Fibroblast of villous mesenchyme (primary cell): ENCODE measurements around the gene LHFPL2. TPM values are rescaled to one million over a fixed set of nuclear protein-coding genes. Genes with fewer than 3 reads are reported as not detected.

Experiments used
- DNase-seq: peaks from one replicate; pipeline ENCODE4 v3.0.0-alpha.2; 2010; ENCODE audit warnings: low read depth
- H3K4me3 ChIP-seq: 2 replicates; pipeline ENCODE4 v1.5.1; 2011; ENCODE audit warnings: low read depth, mild to moderate bottlenecking, low read length
- CTCF ChIP-seq: IDR thresholded peaks from 2 replicates; pipeline ENCODE4 v1.5.1; 2012; ENCODE audit warnings: low read depth, mild to moderate bottlenecking, low read length; ENCODE audit not compliant: insufficient read depth
- total RNA-seq: library from RNA; depleted of rRNA; stranded (reverse); fragments of >200 nt; gene quantifications from 2 replicates; pipeline ENCODE4 v1.2.3, GENCODE V29; 2012

Gene LHFPL2
- total RNA-seq, 1 donor, result 35.0 TPM

GRCh38 chr5:78514427-78515330 lies 133.9 kb downstream of the LHFPL2 start:
- no peak for TF ChIP-seq CTCF
- DNase-seq, result no peak
- H3K4me3 ChIP-seq, result no peak overlapping the region

- H3K4me3 ChIP-seq, result no peak overlapping the region
- DNase-seq, result no peak
- TF ChIP-seq CTCF, result no peak
Observed at GRCh38 chr5:78513441-78513840, 135.1 kb downstream of the LHFPL2 start.

GRCh38 chr5:78512435-78512834 lies 136.1 kb downstream of the LHFPL2 start:
- no peak for TF ChIP-seq CTCF

GRCh38 chr5:78511121-78511906 lies 137.3 kb downstream of the LHFPL2 start:
- DNase-seq, result no peak
- H3K4me3 ChIP-seq, result no peak overlapping the region
- no peak for TF ChIP-seq CTCF

More at GRCh38 chr5:78512435-78512834, 136.1 kb downstream of the LHFPL2 start:
- no peak for DNase-seq
- H3K4me3 ChIP-seq, result no peak overlapping the region

GRCh38 chr5:78509884-78510769 lies 138.4 kb downstream of the LHFPL2 start:
- TF ChIP-seq CTCF, result peak; percentile 28
- peak overlapping the region; percentile 36 for H3K4me3 ChIP-seq
- no peak for DNase-seq
